H1 (cell line): ENCODE measurements around the gene CYTIP.

ENCODE experiments used
- CTCF ChIP-seq, 3 experiments: IDR thresholded peaks; 1 replicate in 2 of 3; 2 replicates in 1 of 3; pipeline versions ENCODE4 v1.5.1 to v1.6.1; 2011; ENCODE audit warnings: low read length in 3 of 3, mild to moderate bottlenecking in 3 of 3, inconsistent platforms in 2 of 3, low read depth in 1 of 3, moderate library complexity in 1 of 3; ENCODE audit not compliant: insufficient read depth in 1 of 3; ENCODE audit errors: control extremely low read depth in 1 of 3
- EP300 ChIP-seq, 2 experiments: IDR thresholded peaks; 1 replicate in 1 of 2; 2 replicates in 1 of 2; pipeline ENCODE4 v1.6.1; 2011 to 2012; ENCODE audit warnings: low read depth in 2 of 2, low read length in 2 of 2, mild to moderate bottlenecking in 2 of 2, borderline replicate concordance in 1 of 2, inconsistent platforms in 1 of 2, moderate library complexity in 1 of 2
- POLR2A ChIP-seq, 2 experiments: IDR thresholded peaks; 1 replicate in 1 of 2; 2 replicates in 1 of 2; pipeline ENCODE4 v1.6.1; 2011; ENCODE audit warnings: low read depth in 2 of 2, low read length in 2 of 2, mild to moderate bottlenecking in 2 of 2; ENCODE audit errors: control extremely low read depth in 1 of 2
- POLR2AphosphoS5 ChIP-seq: IDR thresholded peaks from 2 replicates; pipeline ENCODE4 v1.6.1; 2011; ENCODE audit warnings: low read depth, low read length
- RNF2 ChIP-seq: fragments of 200-900, 300-1000 bp; sonication (generic); IDR thresholded peaks from 2 replicates; pipeline ENCODE4 v1.7.1; 2016; ENCODE audit warnings: borderline replicate concordance, low read depth, mild to moderate bottlenecking, antibody characterized with exemption, low read length; ENCODE audit not compliant: poor library complexity, severe bottlenecking; ENCODE audit errors: missing control alignments
- YY1 ChIP-seq: IDR thresholded peaks from 2 replicates; pipeline ENCODE4 v1.6.1; 2011; ENCODE audit warnings: low read depth, mild to moderate bottlenecking, low read length
- TF ChIP-seq, protein P1 (sequence below): IDR thresholded peaks from 2 replicates; pipeline ENCODE4 v1.6.1; 2011; ENCODE audit warnings: low read length, improper control_type of control experiment

GRCh38 chr2:157415591-157416101 is 28.2 kb downstream of the CYTIP start:
- TF ChIP-seq EP300 (IDR thresholded peaks at IDR 0.05; ENCODE audit: borderline replicate concordance in 1 of 2, low read depth in 2 of 2, low read length in 2 of 2): no peak
- TF ChIP-seq RNF2: no peak
- TF ChIP-seq CTCF (IDR thresholded peaks at IDR 0.05; ENCODE audit: control extremely low read depth in 1 of 3, insufficient read depth in 1 of 3, low read depth in 1 of 3, low read length in 3 of 3): no peak
- TF ChIP-seq, protein P1, sequence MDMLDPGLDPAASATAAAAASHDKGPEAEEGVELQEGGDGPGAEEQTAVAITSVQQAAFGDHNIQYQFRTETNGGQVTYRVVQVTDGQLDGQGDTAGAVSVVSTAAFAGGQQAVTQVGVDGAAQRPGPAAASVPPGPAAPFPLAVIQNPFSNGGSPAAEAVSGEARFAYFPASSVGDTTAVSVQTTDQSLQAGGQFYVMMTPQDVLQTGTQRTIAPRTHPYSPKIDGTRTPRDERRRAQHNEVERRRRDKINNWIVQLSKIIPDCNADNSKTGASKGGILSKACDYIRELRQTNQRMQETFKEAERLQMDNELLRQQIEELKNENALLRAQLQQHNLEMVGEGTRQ: no peak
- no peak for TF ChIP-seq POLR2A (IDR thresholded peaks at IDR 0.05; ENCODE audit: control extremely low read depth in 1 of 2, low read depth in 2 of 2, low read length in 2 of 2)
- TF ChIP-seq YY1: no peak
- TF ChIP-seq POLR2AphosphoS5: no peak
